Measurements from ENCODE around the gene RPL31. TPM values are rescaled to one million over a fixed set of nuclear protein-coding genes. Genes with fewer than 3 reads are reported as not detected.

RPL31 gene
- total RNA-seq, 1 experiment from 2014 or later: 1,648 TPM

DNA sequence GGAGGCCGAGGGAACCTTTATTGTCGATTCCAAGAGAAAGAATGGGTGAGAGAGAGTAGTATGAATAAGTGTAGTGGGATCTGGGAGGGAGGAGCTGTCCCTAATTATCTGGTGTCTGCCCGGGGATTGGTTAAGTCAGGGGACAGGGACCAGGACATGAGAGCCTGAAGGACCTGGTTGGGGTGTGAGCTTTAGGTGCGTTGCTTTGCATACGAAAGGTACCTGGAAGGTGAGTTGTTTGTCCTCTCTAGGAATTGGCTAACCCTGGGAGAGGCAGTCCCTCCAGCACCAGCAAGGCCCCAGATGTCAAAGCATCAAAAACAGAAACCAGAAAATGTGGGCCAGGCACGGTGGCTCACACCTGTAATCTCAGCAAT lies 48.1 kb upstream of the RPL31 start:
- no peaks in the 10 kb centered on the region for H3K36me3 Mint-ChIP-seq (ENCODE audit: insufficient read depth, unreplicated experiment)
- no peak for DNase-seq (ENCODE audit: unreplicated experiment)
- H3K27me3 Mint-ChIP-seq (ENCODE audit: insufficient read depth, unreplicated experiment): no peaks in the 10 kb centered on the region
- ChIA-PET CTCF (interaction anchor here (0.5 kb wide), 1 partner anchor 31 kb away, joined by 3 read pairs; no protein-coding TSS in a partner anchor), POLR2A (no interaction called here)
- TF ChIP-seq, protein P1, sequence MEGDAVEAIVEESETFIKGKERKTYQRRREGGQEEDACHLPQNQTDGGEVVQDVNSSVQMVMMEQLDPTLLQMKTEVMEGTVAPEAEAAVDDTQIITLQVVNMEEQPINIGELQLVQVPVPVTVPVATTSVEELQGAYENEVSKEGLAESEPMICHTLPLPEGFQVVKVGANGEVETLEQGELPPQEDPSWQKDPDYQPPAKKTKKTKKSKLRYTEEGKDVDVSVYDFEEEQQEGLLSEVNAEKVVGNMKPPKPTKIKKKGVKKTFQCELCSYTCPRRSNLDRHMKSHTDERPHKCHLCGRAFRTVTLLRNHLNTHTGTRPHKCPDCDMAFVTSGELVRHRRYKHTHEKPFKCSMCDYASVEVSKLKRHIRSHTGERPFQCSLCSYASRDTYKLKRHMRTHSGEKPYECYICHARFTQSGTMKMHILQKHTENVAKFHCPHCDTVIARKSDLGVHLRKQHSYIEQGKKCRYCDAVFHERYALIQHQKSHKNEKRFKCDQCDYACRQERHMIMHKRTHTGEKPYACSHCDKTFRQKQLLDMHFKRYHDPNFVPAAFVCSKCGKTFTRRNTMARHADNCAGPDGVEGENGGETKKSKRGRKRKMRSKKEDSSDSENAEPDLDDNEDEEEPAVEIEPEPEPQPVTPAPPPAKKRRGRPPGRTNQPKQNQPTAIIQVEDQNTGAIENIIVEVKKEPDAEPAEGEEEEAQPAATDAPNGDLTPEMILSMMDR (IDR thresholded peaks at IDR 0.05; ENCODE audit: unreplicated experiment): no peak
- intact Hi-C loops (cut with micrococcal nuclease): no loop called here
- no TSS peak for BruUV-seq (replicated peaks)
- H3K4me1 Mint-ChIP-seq (ENCODE audit: insufficient read depth, unreplicated experiment): no peaks in the 10 kb centered on the region
- no peaks in the 10 kb centered on the region for H3K9me3 Mint-ChIP-seq (ENCODE audit: unreplicated experiment)
- H3K4me3 Mint-ChIP-seq (ENCODE audit: unreplicated experiment): no peak overlapping the region
- H3K27ac Mint-ChIP-seq (ENCODE audit: low read depth, unreplicated experiment): no peak overlapping the region

DNA sequence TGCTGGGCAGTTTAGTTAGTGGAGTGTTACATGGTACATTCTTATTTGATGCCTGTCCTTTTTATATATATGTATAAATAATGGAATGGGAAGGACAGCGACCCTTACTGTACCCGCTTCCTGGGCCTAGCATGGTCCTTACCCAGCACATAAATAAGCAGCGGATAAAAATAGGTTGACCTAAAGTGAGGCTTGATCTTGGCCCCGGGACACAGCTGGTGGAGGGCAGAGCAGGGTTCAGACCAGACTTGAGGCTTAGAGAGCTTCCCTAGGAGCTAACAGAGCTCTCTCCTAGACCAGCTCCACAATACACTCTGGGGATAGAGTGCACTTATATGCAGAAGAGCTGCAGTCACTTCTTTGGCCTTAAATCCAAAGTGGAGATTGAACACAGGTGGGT lies 46.9 kb upstream of the RPL31 start:
- Mint-ChIP-seq H3K36me3 (ENCODE audit: insufficient read depth, unreplicated experiment) (no peaks in the 10 kb centered on the region), H3K4me1 (ENCODE audit: insufficient read depth, unreplicated experiment) (no peaks in the 10 kb centered on the region), H3K27ac (ENCODE audit: low read depth, unreplicated experiment) (no peak overlapping the region), H3K27me3 (ENCODE audit: insufficient read depth, unreplicated experiment) (no peaks in the 10 kb centered on the region), H3K9me3 (ENCODE audit: unreplicated experiment) (no peaks in the 10 kb centered on the region), H3K4me3 (ENCODE audit: unreplicated experiment) (no peak overlapping the region)
- CTCF ChIA-PET: interaction anchor here (0.6 kb wide), 2 partner anchors 21 to 225 kb away, joined by 3 to 5 read pairs; no protein-coding TSS in a partner anchor
- BruUV-seq (replicated peaks): no TSS peak
- DNase-seq (ENCODE audit: unreplicated experiment): no peak
- POLR2A ChIA-PET: no interaction called here
- TF ChIP-seq, protein P1 (IDR thresholded peaks at IDR 0.05; ENCODE audit: unreplicated experiment): no peak
- intact Hi-C loops (cut with micrococcal nuclease): no loop called here

DNA sequence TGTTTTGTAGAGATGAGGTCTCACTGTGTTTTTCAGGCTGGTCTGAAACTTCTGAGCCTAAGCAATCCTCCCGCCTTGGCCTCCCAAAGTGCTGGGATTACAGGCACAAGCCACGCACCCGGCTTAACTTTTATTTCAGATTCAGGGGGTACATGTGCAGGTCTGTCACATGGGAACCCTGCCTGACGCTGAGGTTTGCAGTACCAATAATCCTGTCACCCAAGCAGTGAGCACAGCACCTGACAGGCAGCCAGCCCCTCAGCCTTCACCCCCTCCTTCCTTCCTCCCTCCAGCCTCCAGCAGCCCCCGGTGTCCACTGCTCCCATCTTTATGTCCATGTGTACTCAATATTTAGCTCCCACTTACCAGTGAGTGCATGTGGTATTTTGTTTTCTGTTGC lies 46.0 kb upstream of the RPL31 start:
- TF ChIP-seq, protein P1 (IDR thresholded peaks at IDR 0.05; ENCODE audit: unreplicated experiment): no peak
- Mint-ChIP-seq H3K27ac (ENCODE audit: low read depth, unreplicated experiment) (no peak overlapping the region), H3K9me3 (ENCODE audit: unreplicated experiment) (no peaks in the 10 kb centered on the region), H3K36me3 (ENCODE audit: insufficient read depth, unreplicated experiment) (no peaks in the 10 kb centered on the region), H3K4me3 (ENCODE audit: unreplicated experiment) (no peak overlapping the region), H3K4me1 (ENCODE audit: insufficient read depth, unreplicated experiment) (no peaks in the 10 kb centered on the region), H3K27me3 (ENCODE audit: insufficient read depth, unreplicated experiment) (no peaks in the 10 kb centered on the region)
- no TSS peak for BruUV-seq (replicated peaks)
- ChIA-PET POLR2A (interaction anchor here (0.7 kb wide), 1 partner anchor 975 kb away, joined by 3 read pairs; no protein-coding TSS in a partner anchor), CTCF (interaction anchor here (0.6 to 1.0 kb wide), 3 partner anchors 20 to 57 kb away, joined by 3 read pairs; no protein-coding TSS in a partner anchor)
- intact Hi-C loops (cut with micrococcal nuclease): no loop called here
- DNase-seq (ENCODE audit: unreplicated experiment): no peak

DNA sequence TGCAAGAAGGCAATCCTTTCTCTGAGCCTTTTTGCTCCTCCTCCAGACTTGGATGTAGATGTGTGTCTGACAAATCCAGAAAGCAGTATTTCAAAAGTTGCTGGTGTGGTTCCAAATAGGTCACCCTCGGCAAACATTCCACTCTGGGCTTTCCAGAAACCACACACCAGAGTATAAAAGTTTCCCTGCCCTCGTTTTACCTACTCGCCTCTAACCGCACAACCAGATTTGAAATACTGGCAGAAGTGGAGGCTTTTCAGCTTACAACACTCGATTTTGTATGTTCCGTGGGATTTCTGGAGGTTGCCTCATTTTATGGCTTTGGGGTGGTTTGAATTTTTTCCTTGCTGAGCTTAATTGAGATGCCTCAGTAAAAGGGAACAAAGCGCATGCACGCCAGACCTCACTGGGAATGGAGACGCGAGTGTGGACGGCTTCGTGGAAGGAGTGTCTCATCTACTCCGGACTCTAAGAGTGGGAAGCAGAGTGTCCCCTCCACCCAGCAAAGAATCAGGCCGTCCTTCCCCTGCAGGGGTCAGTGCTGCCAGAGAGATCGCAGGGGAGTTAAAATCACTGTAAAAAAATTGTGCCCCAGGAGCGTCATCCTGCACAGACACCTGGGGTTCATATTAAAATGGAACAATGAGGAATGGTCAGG lies 44.0 kb upstream of the RPL31 start:
- TF ChIP-seq, protein P1 (IDR thresholded peaks at IDR 0.05; ENCODE audit: unreplicated experiment): no peak
- BruUV-seq (replicated peaks): no TSS peak
- CTCF ChIA-PET: no interaction called here
- H3K9me3 Mint-ChIP-seq (ENCODE audit: unreplicated experiment): no peaks in the 10 kb centered on the region
- no peak overlapping the region for H3K27ac Mint-ChIP-seq (ENCODE audit: low read depth, unreplicated experiment)
- no peak overlapping the region for H3K4me3 Mint-ChIP-seq (ENCODE audit: unreplicated experiment)
- no peaks in the 10 kb centered on the region for H3K36me3 Mint-ChIP-seq (ENCODE audit: insufficient read depth, unreplicated experiment)
- no peaks in the 10 kb centered on the region for H3K4me1 Mint-ChIP-seq (ENCODE audit: insufficient read depth, unreplicated experiment)
- H3K27me3 Mint-ChIP-seq (ENCODE audit: insufficient read depth, unreplicated experiment): no peaks in the 10 kb centered on the region
- POLR2A ChIA-PET: interaction anchor here (0.8 kb wide), 1 partner anchor 94 kb away, joined by 3 read pairs; no protein-coding TSS in a partner anchor
- DNase-seq (ENCODE audit: unreplicated experiment): peak; percentile 8
- intact Hi-C loops (cut with micrococcal nuclease): no loop called here

Data from MCF 10A (cell line).